Thymus (tissue), 11 donors: ENCODE measurements around the gene CDH23. TPM values are rescaled to one million over a fixed set of nuclear protein-coding genes. Genes with fewer than 3 reads are reported as not detected.

ENCODE experiments used
- DNase-seq, 9 donors: peaks; one replicate each; pipeline ENCODE4 v3.0.0-alpha.2; 2013; ENCODE audit warnings: low spot score in 9 of 9, low read depth in 6 of 9, missing footprints in 1 of 9
- H3K27ac ChIP-seq, 2 donors: one replicate each; pipeline ENCODE4 v1.5.1; 2013; ENCODE audit warnings: control low read depth in 1 of 2, low read depth in 1 of 2, low read length in 1 of 2, mild to moderate bottlenecking in 1 of 2, moderate library complexity in 1 of 2
- H3K27me3 ChIP-seq, 2 donors: one replicate each; pipeline ENCODE4 v1.5.1; 2013; ENCODE audit warnings: low read length in 1 of 2; ENCODE audit not compliant: control insufficient read depth in 2 of 2, insufficient read depth in 1 of 2
- H3K36me3 ChIP-seq, 2 donors: one replicate each; pipeline ENCODE4 v1.5.1; 2013; ENCODE audit warnings: low read length in 1 of 2, mild to moderate bottlenecking in 1 of 2, moderate library complexity in 1 of 2; ENCODE audit not compliant: control insufficient read depth in 2 of 2, insufficient read depth in 2 of 2
- H3K4me1 ChIP-seq, 2 donors: one replicate each; pipeline ENCODE4 v1.5.1; 2013; ENCODE audit warnings: low read length in 2 of 2; ENCODE audit not compliant: control insufficient read depth in 2 of 2, insufficient read depth in 2 of 2
- H3K4me3 ChIP-seq, 2 donors: one replicate each; pipeline ENCODE4 v1.5.1; 2013; ENCODE audit warnings: low read length in 2 of 2, control low read depth in 1 of 2, mild to moderate bottlenecking in 1 of 2
- H3K9me3 ChIP-seq, 2 donors: one replicate each; pipeline ENCODE4 v1.5.1; 2013; ENCODE audit warnings: low read length in 1 of 2, mild to moderate bottlenecking in 1 of 2; ENCODE audit not compliant: control insufficient read depth in 2 of 2, insufficient read depth in 1 of 2
- WGBS: extraction: QIAGEN DNeasy Blood & Tissue Kit; methylation state at CpG from one replicate; pipeline ENCODE4 v1.1.7; 2013; 5-methylcytosine and 5-hydroxymethylcytosine counted together
- polyA plus RNA-seq: library from polyadenylated mRNA; stranded (reverse); fragments of 200-250 nt; gene quantifications from one replicate; pipeline ENCODE4 v1.2.3, GENCODE V29; 2013
- total RNA-seq: library from RNA; stranded (reverse); fragments of 120-200 nt; gene quantifications from one replicate; pipeline ENCODE4 v1.2.4, GENCODE V29; 2013
- donor health status: healthy.

The CDH23 gene
- total and polyA plus RNA-seq, 2 donors: 9.1 TPM

GRCh38 chr10:71780719-71781118 is 384.0 kb downstream of the CDH23 start:
- no peak overlapping the region for H3K4me3 ChIP-seq
- no peaks in the 10 kb centered on the region for H3K27me3 ChIP-seq
- DNase-seq: no peak
- 96% methylated on average over 9 of the region's 9 CpGs for WGBS
- H3K36me3 ChIP-seq: no peaks in the 10 kb centered on the region
- no peak overlapping the region for H3K27ac ChIP-seq
- H3K9me3 ChIP-seq: peaks cover 0 to 5% of the 10 kb centered on the region in 2 donors
- peaks cover 11 to 59% of the 10 kb centered on the region in 2 donors for H3K4me1 ChIP-seq

GRCh38 chr10:71782221-71782916 is 385.6 kb downstream of the CDH23 start:
- no peaks in the 10 kb centered on the region for H3K36me3 ChIP-seq
- peaks cover 11 to 46% of the 10 kb centered on the region in 2 donors for H3K4me1 ChIP-seq
- no peak for DNase-seq
- H3K4me3 ChIP-seq: no peak overlapping the region
- H3K9me3 ChIP-seq: peaks cover 0 to 4% of the 10 kb centered on the region in 2 donors
- WGBS: 93% methylated on average over 6 of the region's 6 CpGs
- H3K27ac ChIP-seq: no peak overlapping the region
- H3K27me3 ChIP-seq: no peaks in the 10 kb centered on the region

- no peak for DNase-seq
- Histone ChIP-seq H3K4me1 (peaks cover 11 to 46% of the 10 kb centered on the region in 2 donors), H3K36me3 (no peaks in the 10 kb centered on the region), H3K9me3 (no peaks in the 10 kb centered on the region), H3K27ac (no peak overlapping the region), H3K4me3 (no peak overlapping the region), H3K27me3 (no peaks in the 10 kb centered on the region)
- 25% methylated on average over 7 of the region's 7 CpGs for WGBS
These were observed 386.3 kb downstream of the CDH23 start for GRCh38 chr10:71782917-71783490.

GRCh38 chr10:71783917-71784678 is 387.4 kb downstream of the CDH23 start:
- H3K4me3 ChIP-seq: no peak overlapping the region

GRCh38 chr10:71784679-71785272 is 388.1 kb downstream of the CDH23 start:
- Histone ChIP-seq H3K9me3 (no peaks in the 10 kb centered on the region), H3K4me1 (peaks cover 11 to 37% of the 10 kb centered on the region in 2 donors), H3K4me3 (no peak overlapping the region), H3K27ac (no peak overlapping the region), H3K27me3 (no peaks in the 10 kb centered on the region), H3K36me3 (no peaks in the 10 kb centered on the region)
- WGBS: 96% methylated on average over 18 of the region's 18 CpGs
- DNase-seq: no peak

More at GRCh38 chr10:71783917-71784678, 387.4 kb downstream of the CDH23 start:
- H3K27me3 ChIP-seq: no peaks in the 10 kb centered on the region
- H3K27ac ChIP-seq: no peak overlapping the region
- H3K4me1 ChIP-seq: peaks cover 11 to 44% of the 10 kb centered on the region in 2 donors
- no peaks in the 10 kb centered on the region for H3K9me3 ChIP-seq
- WGBS: 90% methylated on average over 17 of the region's 17 CpGs
- no peak for DNase-seq
- H3K36me3 ChIP-seq: no peaks in the 10 kb centered on the region

GRCh38 chr10:71788954-71789353 is 392.2 kb downstream of the CDH23 start:
- peaks cover 6 to 13% of the 10 kb centered on the region in 2 donors for H3K4me1 ChIP-seq
- no peaks in the 10 kb centered on the region for H3K27me3 ChIP-seq
- H3K36me3 ChIP-seq: no peaks in the 10 kb centered on the region
- 97% methylated on average over 8 of the region's 8 CpGs for WGBS
- no peak overlapping the region for H3K27ac ChIP-seq
- DNase-seq: no peak
- no peak overlapping the region for H3K4me3 ChIP-seq
- H3K9me3 ChIP-seq: no peaks in the 10 kb centered on the region

- Histone ChIP-seq H3K4me3 (no peak overlapping the region), H3K9me3 (no peaks in the 10 kb centered on the region), H3K27ac (no peak overlapping the region), H3K36me3 (no peaks in the 10 kb centered on the region), H3K4me1 (peaks cover 6 to 13% of the 10 kb centered on the region in 2 donors), H3K27me3 (no peaks in the 10 kb centered on the region)
- DNase-seq: no peak
- WGBS: 98% methylated on average over 10 of the region's 10 CpGs
These were observed 393.2 kb downstream of the CDH23 start for GRCh38 chr10:71789871-71790270.

- no peak overlapping the region for H3K27ac ChIP-seq
- WGBS: 45% methylated on average over 17 of the region's 17 CpGs
- H3K36me3 ChIP-seq: no peaks in the 10 kb centered on the region
- H3K27me3 ChIP-seq: no peaks in the 10 kb centered on the region
- peak in 1 of 9 donors; percentile 56 for DNase-seq
- peaks cover 6 to 13% of the 10 kb centered on the region in 2 donors for H3K4me1 ChIP-seq
- H3K4me3 ChIP-seq: no peak overlapping the region
- H3K9me3 ChIP-seq: no peaks in the 10 kb centered on the region
These were observed 394.2 kb downstream of the CDH23 start for GRCh38 chr10:71790749-71791440.
